HepG2 (cell line): ENCODE measurements around the gene LDAF1. TPM values are rescaled to one million over a fixed set of nuclear protein-coding genes. Genes with fewer than 3 reads are reported as not detected.

Experiments
- CEBPG ChIP-seq: IDR thresholded peaks from 2 replicates; pipeline ENCODE4 v1.6.1; 2016
- DNMT1 ChIP-seq: sonication (generic); formaldehyde crosslinking; IDR thresholded peaks from 2 replicates; pipeline ENCODE4 v1.5.1; 2020; ENCODE audit warnings: mild to moderate bottlenecking, missing genetic modification reagents
- FLYWCH1 ChIP-seq: sonication (generic); formaldehyde crosslinking; IDR thresholded peaks from 2 replicates; pipeline ENCODE4 v1.8.1; 2023; ENCODE audit warnings: mild to moderate bottlenecking, missing genetic modification reagents
- FOXA1 ChIP-seq, 2 experiments: fragments of 450-650 bp in 1 of 2; sonication (generic) in 1 of 2; formaldehyde crosslinking in 1 of 2; IDR thresholded peaks; 2 replicates each; pipeline versions ENCODE4 v1.4.0 to v1.6.1; 2016 to 2020; ENCODE audit warnings: missing genetic modification reagents in 1 of 2
- FOXM1 ChIP-seq: sonication (generic); formaldehyde crosslinking; IDR thresholded peaks from 2 replicates; pipeline ENCODE4 v1.5.0; 2020; ENCODE audit warnings: missing genetic modification reagents
- HOXA3 ChIP-seq: sonication (generic); formaldehyde crosslinking; IDR thresholded peaks from 2 replicates; pipeline ENCODE4 v1.5.0; 2020; ENCODE audit warnings: missing genetic modification reagents
- JUND ChIP-seq: sonication (generic); formaldehyde crosslinking; IDR thresholded peaks from 2 replicates; pipeline ENCODE4 v1.8.0; 2022; ENCODE audit warnings: mild to moderate bottlenecking, missing genetic modification reagents
- MIER3 ChIP-seq: IDR thresholded peaks from 2 replicates; pipeline ENCODE4 v1.6.1; 2016; ENCODE audit warnings: missing compliant biosample characterization, borderline replicate concordance
- NR0B2 ChIP-seq: sonication (generic); formaldehyde crosslinking; IDR thresholded peaks from 2 replicates; pipeline ENCODE4 v1.4.0; 2020; ENCODE audit warnings: mild to moderate bottlenecking, missing genetic modification reagents
- NR2C2 ChIP-seq: sonication (generic); formaldehyde crosslinking; IDR thresholded peaks from 2 replicates; pipeline ENCODE4 v1.4.0; 2020; ENCODE audit warnings: missing genetic modification reagents, mild to moderate bottlenecking, moderate library complexity, borderline replicate concordance
- NR3C1 ChIP-seq: sonication (generic); formaldehyde crosslinking; IDR thresholded peaks from 2 replicates; pipeline ENCODE4 v1.4.0; 2020; ENCODE audit warnings: missing genetic modification reagents
- PHB2 ChIP-seq: fragments of 450-650 bp; IDR thresholded peaks from 2 replicates; pipeline ENCODE4 v1.6.1; 2018; ENCODE audit not compliant: partially characterized antibody
- ZFY ChIP-seq: sonication (generic); formaldehyde crosslinking; IDR thresholded peaks from 2 replicates; pipeline ENCODE4 v1.4.0; 2020; ENCODE audit warnings: missing genetic modification reagents
- ZMYM3 ChIP-seq: sonication (generic); formaldehyde crosslinking; IDR thresholded peaks from 2 replicates; pipeline ENCODE4 v1.5.1; 2020; ENCODE audit warnings: mild to moderate bottlenecking, missing genetic modification reagents
- ZNF317 ChIP-seq: sonication (generic); formaldehyde crosslinking; IDR thresholded peaks from 2 replicates; pipeline ENCODE4 v1.5.0; 2020; ENCODE audit warnings: mild to moderate bottlenecking, missing genetic modification reagents
- ZNF318 ChIP-seq: sonication (generic); formaldehyde crosslinking; IDR thresholded peaks from 2 replicates; pipeline ENCODE4 v1.4.0; 2020; ENCODE audit warnings: mild to moderate bottlenecking, missing genetic modification reagents
- ZNF781 ChIP-seq: sonication (generic); formaldehyde crosslinking; IDR thresholded peaks from 2 replicates; pipeline ENCODE4 v1.5.1; 2020; ENCODE audit warnings: borderline replicate concordance, mild to moderate bottlenecking, missing genetic modification reagents; ENCODE audit errors: not compliant biosample characterization
- polyA plus RNA-seq, 8 experiments: library from polyadenylated mRNA; depleted of rRNA in 3 of 8; stranded (reverse) in 7 of 8; unstranded in 1 of 8; fragments of >200 nt; fragmentation: Illumina TruSeq in 4 of 8; extraction: Trizol in 4 of 8; gene quantifications; 2 replicates each; pipeline versions ENCODE4 v1.2.1 to v1.2.3, GENCODE V29; 2011 to 2016; ENCODE audit warnings: low read depth in 4 of 8, missing spikeins in 1 of 8, mixed read lengths in 1 of 8; ENCODE audit not compliant: insufficient read depth in 1 of 8
- total RNA-seq, 5 experiments: library from RNA; depleted of rRNA; stranded (reverse); fragments of >200 nt; fragmentation: Illumina TruSeq; extraction: Trizol; gene quantifications; 2 replicates each; pipeline ENCODE4 v1.2.3, GENCODE V29; 2016; ENCODE audit warnings: low read depth in 1 of 5
- TF ChIP-seq, protein P1 (sequence below): sonication (generic); formaldehyde crosslinking; IDR thresholded peaks from 2 replicates; pipeline ENCODE4 v1.5.0; 2020; ENCODE audit warnings: mild to moderate bottlenecking, missing genetic modification reagents
- TF ChIP-seq, protein P2 (sequence below): sonication (generic); formaldehyde crosslinking; IDR thresholded peaks from 2 replicates; pipeline ENCODE4 v1.5.1; 2020; ENCODE audit warnings: missing genetic modification reagents, mild to moderate bottlenecking, borderline replicate concordance

Gene LDAF1
- total and polyA plus RNA-seq, 2 of the 13 experiments (the other 11 are each of a cell fraction or from before 2014, with no cell fraction given), result 6.3 to 7.5 TPM

DNA sequence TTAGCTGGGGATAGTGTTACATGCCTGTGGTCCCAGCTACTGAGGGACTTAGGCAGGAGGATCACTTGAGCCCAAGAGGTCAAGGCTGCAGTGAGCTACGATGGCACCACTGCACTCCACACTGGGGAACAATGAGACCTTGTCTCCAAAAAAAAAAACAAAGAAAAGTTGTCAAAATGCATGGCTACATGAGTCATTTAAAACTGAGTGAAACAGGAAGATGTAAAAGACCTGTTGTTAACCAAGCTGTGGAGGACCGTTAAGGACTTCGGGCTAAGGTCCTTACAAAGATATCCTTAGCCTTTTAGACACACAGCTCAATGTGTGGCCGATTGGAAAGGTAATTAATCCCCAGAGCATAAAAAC lies 27.8 kb downstream of the LDAF1 start (continued):
- 0 out of 2 replicates have a peak, but pooled peaks have one; percentile 9 for TF ChIP-seq NR0B2 (CRISPR knock-in tag)
- peak; percentile 15; the same call in 1 of the 2 replicates for TF ChIP-seq ZFY (CRISPR knock-in tag)
- TF ChIP-seq HOXA3 (CRISPR knock-in tag), result peak; percentile 59; the same call in 1 of the 2 replicates
- TF ChIP-seq MIER3, result peak; percentile 66; the same call in 1 of the 2 replicates
- peak; percentile 77 for TF ChIP-seq FOXM1 (CRISPR knock-in tag)
- TF ChIP-seq ZNF781 (CRISPR knock-in tag), result no peak
- TF ChIP-seq PHB2, result no peak
- TF ChIP-seq, protein P1, sequence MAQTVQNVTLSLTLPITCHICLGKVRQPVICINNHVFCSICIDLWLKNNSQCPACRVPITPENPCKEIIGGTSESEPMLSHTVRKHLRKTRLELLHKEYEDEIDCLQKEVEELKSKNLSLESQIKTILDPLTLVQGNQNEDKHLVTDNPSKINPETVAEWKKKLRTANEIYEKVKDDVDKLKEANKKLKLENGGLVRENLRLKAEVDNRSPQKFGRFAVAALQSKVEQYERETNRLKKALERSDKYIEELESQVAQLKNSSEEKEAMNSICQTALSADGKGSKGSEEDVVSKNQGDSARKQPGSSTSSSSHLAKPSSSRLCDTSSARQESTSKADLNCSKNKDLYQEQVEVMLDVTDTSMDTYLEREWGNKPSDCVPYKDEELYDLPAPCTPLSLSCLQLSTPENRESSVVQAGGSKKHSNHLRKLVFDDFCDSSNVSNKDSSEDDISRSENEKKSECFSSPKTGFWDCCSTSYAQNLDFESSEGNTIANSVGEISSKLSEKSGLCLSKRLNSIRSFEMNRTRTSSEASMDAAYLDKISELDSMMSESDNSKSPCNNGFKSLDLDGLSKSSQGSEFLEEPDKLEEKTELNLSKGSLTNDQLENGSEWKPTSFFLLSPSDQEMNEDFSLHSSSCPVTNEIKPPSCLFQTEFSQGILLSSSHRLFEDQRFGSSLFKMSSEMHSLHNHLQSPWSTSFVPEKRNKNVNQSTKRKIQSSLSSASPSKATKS, result no peak
- no peak for TF ChIP-seq FOXA1 (IDR thresholded peaks at IDR 0.05)
- peak; percentile 35; the same call in 1 of the 2 replicates for TF ChIP-seq FOXA1 (CRISPR knock-in tag; IDR thresholded peaks at IDR 0.05)
- TF ChIP-seq ZMYM3, result peak; percentile 39; the same call in 1 of the 2 replicates
- peak; percentile 69 for TF ChIP-seq JUND (CRISPR knock-in tag)
- TF ChIP-seq CEBPG (CRISPR knock-in tag), result no peak
- peak; percentile 49; the same call in 1 of the 2 replicates for TF ChIP-seq ZNF317
- no peak for TF ChIP-seq FLYWCH1 (CRISPR knock-in tag)
- no peak for TF ChIP-seq DNMT1
- TF ChIP-seq, protein P2, sequence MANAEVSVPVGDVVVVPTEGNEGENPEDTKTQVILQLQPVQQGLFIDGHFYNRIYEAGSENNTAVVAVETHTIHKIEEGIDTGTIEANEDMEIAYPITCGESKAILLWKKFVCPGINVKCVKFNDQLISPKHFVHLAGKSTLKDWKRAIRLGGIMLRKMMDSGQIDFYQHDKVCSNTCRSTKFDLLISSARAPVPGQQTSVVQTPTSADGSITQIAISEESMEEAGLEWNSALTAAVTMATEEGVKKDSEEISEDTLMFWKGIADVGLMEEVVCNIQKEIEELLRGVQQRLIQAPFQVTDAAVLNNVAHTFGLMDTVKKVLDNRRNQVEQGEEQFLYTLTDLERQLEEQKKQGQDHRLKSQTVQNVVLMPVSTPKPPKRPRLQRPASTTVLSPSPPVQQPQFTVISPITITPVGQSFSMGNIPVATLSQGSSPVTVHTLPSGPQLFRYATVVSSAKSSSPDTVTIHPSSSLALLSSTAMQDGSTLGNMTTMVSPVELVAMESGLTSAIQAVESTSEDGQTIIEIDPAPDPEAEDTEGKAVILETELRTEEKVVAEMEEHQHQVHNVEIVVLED (CRISPR knock-in tag), result 0 out of 2 replicates have a peak, but pooled peaks have one; percentile 33
- TF ChIP-seq ZNF318 (CRISPR knock-in tag), result no peak
- TF ChIP-seq NR2C2 (CRISPR knock-in tag), result peak; percentile 70
- TF ChIP-seq NR3C1 (CRISPR knock-in tag), result no peak
